ENCODE results near the gene ZFYVE19.

Gene ZFYVE19

GRCh38 chr15:40844696-40845030 is 37.8 kb downstream of the ZFYVE19 start:
- TF ChIP-seq EGR1 (IDR thresholded peaks at IDR 0.05) (no peak), TEAD4 (IDR thresholded peaks at IDR 0.05) (no peak), NFIC (IDR thresholded peaks at IDR 0.05) (no peak), TAF1 (IDR thresholded peaks at IDR 0.05; ENCODE audit: low read depth) (no peak), YY1 (IDR thresholded peaks at IDR 0.05; ENCODE audit: low read depth) (no peak), TCF12 (IDR thresholded peaks at IDR 0.05; ENCODE audit: low read depth) (no peak), MAX (IDR thresholded peaks at IDR 0.05) (0 out of 2 replicates have a peak, but pooled peaks have one; percentile 12), CREB1 (IDR thresholded peaks at IDR 0.05; ENCODE audit: low read depth) (no peak)

GRCh38 chr15:40845036-40845435 is 38.1 kb downstream of the ZFYVE19 start:
- TF ChIP-seq NFIC (IDR thresholded peaks at IDR 0.05) (no peak), CEBPB (IDR thresholded peaks at IDR 0.05) (peak; percentile 37; the same call in 1 of the 2 replicates)

- TF ChIP-seq USF1 (IDR thresholded peaks at IDR 0.05): 0 out of 2 replicates have a peak, but pooled peaks have one; percentile 18
- peak; percentile 51; the same call in 1 of the 2 replicates for TF ChIP-seq MAX (IDR thresholded peaks at IDR 0.05)
- no peak for TF ChIP-seq CEBPB (IDR thresholded peaks at IDR 0.05)
- TF ChIP-seq TEAD4 (IDR thresholded peaks at IDR 0.05): peak; percentile 84
- peak; percentile 77 for TF ChIP-seq TCF12 (IDR thresholded peaks at IDR 0.05; ENCODE audit: low read depth)
- TF ChIP-seq EP300 (IDR thresholded peaks at IDR 0.05; ENCODE audit: borderline replicate concordance): peak; percentile 11; the same call in 1 of the 2 replicates
- TF ChIP-seq NFIC (IDR thresholded peaks at IDR 0.05): no peak
Measured at GRCh38 chr15:40845511-40846284, 38.8 kb downstream of the ZFYVE19 start.

GRCh38 chr15:40846841-40847222 is 39.9 kb downstream of the ZFYVE19 start:
- no peak for TF ChIP-seq RAD21 (IDR thresholded peaks at IDR 0.05; ENCODE audit: low read depth)
- no peak for TF ChIP-seq CREB1 (IDR thresholded peaks at IDR 0.05; ENCODE audit: low read depth)
- TF ChIP-seq NFIC (IDR thresholded peaks at IDR 0.05): no peak
- TF ChIP-seq TEAD4 (IDR thresholded peaks at IDR 0.05): no peak

GRCh38 chr15:40847223-40847961 is 40.5 kb downstream of the ZFYVE19 start:
- TF ChIP-seq NFIC (IDR thresholded peaks at IDR 0.05) (no peak), EP300 (IDR thresholded peaks at IDR 0.05; ENCODE audit: borderline replicate concordance) (no peak), TAF1 (IDR thresholded peaks at IDR 0.05; ENCODE audit: low read depth) (no peak), REST (IDR thresholded peaks at IDR 0.05; ENCODE audit: low read depth) (no peak), TCF12 (IDR thresholded peaks at IDR 0.05; ENCODE audit: low read depth) (no peak)

- TF ChIP-seq FOXM1 (IDR thresholded peaks at IDR 0.05; ENCODE audit: borderline replicate concordance, low read depth) (no peak), TEAD4 (IDR thresholded peaks at IDR 0.05) (no peak), REST (IDR thresholded peaks at IDR 0.05; ENCODE audit: low read depth) (no peak), NFIC (IDR thresholded peaks at IDR 0.05) (no peak), RAD21 (IDR thresholded peaks at IDR 0.05; ENCODE audit: low read depth) (no peak), EP300 (IDR thresholded peaks at IDR 0.05; ENCODE audit: borderline replicate concordance) (no peak)
Measured at GRCh38 chr15:40850576-40851112, 43.8 kb downstream of the ZFYVE19 start.

- TF ChIP-seq TCF12 (IDR thresholded peaks at IDR 0.05; ENCODE audit: low read depth): no peak
- TF ChIP-seq REST (IDR thresholded peaks at IDR 0.05; ENCODE audit: low read depth): no peak
- no peak for TF ChIP-seq MAX (IDR thresholded peaks at IDR 0.05)
Measured at GRCh38 chr15:40852529-40852928, 45.6 kb downstream of the ZFYVE19 start.

All from Ishikawa (cell line).